Stimulated activated CD8-positive, alpha-beta memory T cell treated with anti-CD3 and anti-CD28 coated beads, Interleukin-7, amount 100 ng/mL, for 4 hours (primary cell): ENCODE measurements around the gene ITGB5.
"Not testable (repeated sequence)": the region's sequence is repeated elsewhere in the genome, so short reads cannot be mapped to it uniquely, and the experiment has no call there.

Source experiments
- DNase-seq, 2 donors: peaks; one replicate each; pipeline ENCODE4 v3.0.0-alpha.2; 2020; ENCODE audit warnings: low read depth in 2 of 2

Gene ITGB5

DNA sequence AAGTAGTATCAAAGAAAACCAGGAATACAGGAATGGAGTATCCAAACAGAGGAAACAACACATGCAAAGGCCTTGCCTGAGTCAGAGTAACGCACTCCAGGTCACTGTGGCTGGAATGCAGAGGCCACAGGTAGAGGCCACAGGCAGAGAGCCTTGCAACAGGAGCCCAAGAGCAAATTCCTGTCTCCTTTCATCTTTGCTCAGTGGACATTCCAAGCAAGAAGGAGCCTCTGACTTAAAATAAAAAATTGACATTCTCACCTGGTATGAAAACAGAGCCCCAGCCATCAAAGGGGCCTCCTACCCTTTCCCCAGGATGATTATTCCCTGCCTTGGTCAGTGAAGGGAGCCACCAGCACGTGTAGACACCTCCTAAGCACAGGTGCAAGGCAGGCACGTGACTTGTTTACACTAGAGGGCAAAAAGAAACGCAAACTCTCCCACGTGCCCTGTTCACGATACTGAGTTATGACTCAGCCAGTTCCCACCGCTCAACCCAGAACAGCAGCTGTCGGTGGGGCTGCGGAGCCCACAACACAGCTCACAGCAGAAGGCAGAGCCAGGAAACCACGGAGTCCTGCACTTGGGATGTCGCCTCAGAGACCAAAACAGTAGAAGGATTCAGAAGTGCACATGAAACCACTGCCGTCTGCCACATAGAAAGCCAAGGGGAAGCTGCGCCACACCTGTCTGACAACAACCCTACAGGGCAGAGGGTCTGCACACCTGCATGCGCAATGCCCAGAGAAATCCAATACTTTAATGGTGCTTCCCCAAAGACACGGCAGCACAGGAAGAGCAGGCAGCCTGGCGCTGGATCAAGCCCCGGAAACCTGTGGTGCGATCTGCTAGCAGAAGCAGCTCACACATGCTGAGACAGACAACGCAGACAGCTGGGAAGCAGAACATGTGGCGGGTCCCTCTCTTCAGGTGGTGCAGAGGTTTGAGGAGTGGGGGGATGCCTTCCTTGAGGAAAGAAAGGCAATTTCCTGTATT, 52.1 kb downstream of the ITGB5 start:
- DNase-seq: peak; percentile 27 to 31

DNA sequence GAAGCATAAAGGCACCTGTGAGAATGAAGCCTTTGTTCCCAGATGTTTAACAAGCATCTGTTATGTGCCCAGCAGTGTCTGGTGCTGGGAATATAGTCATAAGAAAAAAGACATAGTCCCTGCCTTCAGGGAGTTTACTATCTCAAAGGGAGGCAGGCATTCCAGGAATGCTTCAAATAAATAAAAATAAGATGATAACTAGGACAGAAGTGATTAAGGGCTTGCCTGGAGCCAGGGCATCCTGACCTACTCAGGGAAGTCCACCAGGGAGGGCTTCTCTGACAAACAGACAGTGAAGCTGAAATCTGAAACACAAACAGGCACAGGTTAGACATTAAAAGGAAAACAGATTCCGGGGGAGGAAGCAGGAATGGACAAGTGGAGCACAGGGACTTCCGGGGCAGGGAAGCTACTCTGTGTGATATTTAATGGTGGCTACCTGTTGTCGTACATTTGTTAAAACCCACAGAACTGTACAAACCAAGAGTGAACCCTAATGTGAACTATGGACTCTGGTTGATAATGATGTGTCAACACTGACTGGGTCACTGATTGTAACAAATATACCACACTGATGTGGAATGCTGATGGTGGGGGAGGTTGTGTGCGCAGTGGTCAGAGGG, 53.3 kb downstream of the ITGB5 start:
- no peak for DNase-seq

DNA sequence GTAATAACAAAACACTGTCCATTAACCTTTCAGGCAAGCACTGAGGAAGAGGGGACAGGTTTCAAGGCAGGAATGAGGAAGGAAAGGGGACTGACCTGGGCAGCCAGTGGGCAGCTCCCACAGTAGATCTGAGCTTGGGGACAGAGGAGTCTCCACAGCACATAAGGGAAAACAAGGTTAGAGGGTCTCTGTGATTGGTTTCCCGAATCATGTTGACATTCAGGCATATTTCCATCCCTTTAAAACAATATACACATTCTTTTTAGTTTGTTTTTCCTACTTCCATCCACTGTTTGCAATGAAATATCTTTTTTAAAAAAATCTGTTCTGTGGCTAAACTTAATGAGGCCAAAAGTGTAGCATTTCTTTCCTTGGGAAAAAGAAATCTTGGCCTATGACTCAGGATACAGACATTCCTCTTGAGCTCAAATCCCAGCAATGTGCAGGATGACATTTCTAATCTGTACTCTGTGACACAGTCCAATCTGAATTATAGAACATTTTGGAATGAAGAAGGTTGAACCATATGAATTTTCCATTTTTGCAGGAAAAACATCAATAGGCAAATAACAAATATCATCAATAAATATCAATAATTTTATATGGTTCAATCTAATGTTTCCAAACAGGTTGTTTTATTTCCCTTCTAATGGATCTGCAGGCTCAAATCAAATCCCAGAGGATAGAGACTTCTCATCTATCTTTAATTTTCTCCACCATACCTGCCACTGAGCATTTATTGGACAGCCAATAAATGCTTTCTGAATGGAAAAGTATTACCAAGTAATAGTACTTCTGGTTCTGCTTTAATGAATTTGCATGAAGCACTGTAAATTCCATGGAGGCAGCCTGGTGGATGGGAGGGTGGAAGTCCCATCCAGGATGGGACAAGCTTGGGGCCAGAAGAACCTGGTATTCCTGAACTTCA, 54.1 kb downstream of the ITGB5 start:
- no peak for DNase-seq

DNA sequence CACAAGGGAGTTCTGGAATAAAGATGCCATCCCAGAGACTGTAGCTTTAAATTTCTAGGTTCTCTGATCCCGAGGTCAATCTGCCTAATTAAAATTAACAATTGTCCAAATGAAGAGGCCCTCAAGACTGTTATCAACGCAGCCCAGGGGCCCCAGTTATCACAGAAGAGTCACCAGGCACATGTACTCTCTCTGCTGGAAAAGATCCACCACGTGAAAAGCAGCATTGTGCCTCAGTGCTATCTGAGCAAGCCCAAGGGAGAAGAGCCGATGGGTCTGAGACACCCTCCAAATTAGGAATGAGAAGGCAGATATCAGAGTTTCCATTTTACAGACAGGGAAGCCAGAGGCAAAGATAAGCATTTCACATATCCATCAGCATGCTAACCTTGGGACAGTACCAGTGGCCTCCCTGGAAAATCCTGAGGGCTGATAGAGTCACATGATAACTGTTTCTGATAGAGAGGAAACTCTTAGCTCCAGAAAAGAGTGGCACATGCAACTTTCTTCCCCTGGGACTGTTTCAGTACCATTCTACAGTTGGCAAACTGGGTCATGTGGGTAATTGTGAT, 55.5 kb downstream of the ITGB5 start:
- DNase-seq: no peak

DNA sequence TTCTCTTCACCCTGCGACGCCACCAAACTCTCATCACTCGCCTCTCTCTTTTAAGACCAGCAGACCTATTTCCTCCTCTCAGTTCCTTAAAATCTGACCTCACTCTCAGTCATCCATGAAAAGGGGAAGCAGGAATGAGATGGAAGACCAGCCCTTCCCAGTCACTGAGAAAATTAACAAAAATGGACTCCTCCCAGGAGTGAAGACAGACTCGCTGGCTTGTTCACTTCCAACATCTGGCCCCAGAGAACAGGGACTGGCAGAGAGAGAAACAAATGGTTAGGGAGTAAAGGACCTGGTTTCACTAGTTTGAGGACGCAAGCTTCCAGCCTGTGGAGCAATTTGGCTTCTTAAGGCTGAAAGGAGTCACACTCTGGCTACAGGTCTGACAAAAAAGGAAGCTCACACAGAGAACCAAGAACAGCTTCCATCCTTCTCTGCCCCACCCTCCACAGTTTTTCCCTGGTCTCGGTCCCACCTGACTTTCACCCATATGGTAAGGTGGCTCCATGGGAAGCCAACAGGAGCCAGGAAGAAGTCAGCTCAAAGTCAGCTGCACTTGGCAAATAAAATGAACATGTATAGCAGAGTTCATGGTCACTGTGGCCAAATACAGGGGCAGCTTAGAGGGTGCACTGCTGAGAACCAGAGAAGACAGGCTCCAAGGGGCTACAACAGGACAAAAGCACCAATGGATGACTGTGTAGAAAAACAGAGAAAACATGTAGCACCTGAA, 57.2 kb downstream of the ITGB5 start:
- no peak for DNase-seq

DNA sequence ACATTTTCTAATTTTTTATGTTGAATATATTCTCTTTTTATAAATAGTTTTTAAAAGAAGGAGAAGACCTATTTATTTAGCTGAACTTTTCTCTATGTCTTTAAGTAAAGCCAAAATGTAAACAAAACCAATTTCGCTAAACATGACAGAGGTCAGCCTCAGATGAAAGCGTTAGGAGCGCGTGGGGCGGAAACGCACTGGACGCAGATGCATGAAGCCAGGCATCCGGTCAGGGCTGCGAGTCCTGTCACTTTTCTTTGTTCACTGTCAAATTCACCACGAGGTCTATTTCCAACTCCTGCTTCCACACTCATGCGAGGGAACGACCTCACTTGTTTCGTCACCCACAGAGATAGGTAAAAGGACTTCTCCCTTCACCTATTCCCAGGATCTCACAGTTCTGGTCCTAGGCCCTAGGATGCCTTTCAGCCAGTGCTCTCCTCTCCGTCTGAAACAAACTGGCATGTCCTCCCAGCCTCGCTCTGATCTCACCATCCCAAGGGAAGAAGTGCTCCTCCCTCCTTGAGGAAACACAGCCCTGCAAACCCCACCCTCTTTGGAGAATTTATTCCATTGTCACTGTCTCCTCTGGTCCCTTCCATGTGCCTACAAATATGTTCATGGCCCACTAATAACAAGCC, 57.9 kb downstream of the ITGB5 start:
- DNase-seq: no peak

DNA sequence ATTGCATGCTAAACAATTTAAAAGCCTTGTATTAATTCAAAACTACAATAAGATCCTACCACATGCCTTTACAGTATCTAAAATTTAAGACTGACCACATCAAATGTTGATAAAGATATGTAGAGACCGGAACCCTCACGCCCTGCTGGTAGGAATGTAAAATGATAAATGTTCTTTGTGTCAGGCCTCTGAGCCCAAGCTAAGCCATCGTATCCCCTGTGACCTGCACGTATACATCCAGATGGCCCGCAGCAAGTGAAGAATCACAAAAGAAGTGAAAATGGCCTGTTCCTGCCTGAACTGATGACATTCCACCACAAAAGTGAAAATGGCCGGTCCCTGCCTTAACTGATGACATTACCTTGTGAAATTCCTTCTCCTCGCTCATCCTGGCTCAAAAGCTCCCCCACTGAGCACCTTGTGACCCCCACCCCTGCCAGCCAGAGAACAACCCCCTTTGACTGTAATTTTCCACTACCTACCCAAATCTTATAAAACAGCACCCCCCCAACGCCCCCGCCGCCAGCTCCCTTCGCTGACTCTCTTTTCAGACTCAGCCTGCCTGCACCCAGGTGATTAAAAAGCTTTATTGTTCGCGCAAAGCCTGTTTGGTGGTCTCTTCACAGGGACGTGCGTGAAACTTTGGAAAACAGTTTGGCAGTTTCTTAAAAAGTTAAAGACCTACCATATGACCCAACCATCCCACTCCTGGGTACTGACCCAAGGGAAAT, 59.5 kb downstream of the ITGB5 start:
- DNase-seq: not testable (repeated sequence)

DNA sequence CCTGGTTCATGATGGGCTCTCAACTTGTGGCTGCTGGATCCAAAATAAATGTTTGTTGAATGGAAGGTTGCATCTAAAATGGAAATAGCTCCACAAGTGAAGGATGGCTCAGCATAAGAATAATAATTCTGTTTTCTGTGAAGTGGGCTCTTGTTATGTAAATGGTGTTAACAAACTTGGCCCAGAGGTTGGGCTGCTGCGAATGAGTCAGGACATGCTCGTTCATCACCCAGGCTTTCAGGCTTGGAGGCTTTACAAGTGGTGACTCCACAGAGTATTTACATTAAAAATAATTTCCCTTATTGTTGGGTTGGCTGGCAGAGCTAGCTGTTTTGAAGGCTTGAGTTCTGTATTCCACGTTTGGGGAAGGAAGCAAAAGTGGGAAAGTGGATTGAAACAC, 60.5 kb downstream of the ITGB5 start:
- no peak for DNase-seq

DNA sequence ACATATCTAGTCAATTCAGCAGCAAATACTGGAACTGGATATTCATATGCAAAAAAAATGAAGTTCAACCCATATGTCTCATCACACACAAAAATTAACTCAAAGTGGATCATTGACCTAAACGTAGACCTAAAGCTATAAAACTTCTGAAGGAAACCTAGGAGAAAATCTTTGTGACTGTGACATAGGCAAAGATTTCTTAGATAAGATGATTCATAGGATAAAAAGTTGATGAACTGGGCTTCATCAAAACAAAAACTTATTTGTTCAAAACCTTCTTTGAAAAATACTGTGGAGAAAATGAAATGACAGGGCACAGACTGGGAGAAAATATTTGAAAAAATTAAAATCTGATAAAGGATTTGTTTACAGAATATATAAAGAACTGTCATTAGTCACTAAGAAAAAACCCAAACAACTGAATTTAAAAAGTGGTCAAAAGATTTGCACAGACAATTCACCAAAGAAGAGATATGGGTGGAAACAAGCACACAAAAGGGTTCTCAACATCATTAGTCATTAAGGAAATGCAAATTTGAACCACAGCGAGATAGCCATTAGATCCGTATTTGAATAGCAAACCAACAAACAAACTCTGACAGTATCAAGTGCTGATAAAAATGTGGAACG, 62.8 kb downstream of the ITGB5 start:
- DNase-seq: no peak

DNA sequence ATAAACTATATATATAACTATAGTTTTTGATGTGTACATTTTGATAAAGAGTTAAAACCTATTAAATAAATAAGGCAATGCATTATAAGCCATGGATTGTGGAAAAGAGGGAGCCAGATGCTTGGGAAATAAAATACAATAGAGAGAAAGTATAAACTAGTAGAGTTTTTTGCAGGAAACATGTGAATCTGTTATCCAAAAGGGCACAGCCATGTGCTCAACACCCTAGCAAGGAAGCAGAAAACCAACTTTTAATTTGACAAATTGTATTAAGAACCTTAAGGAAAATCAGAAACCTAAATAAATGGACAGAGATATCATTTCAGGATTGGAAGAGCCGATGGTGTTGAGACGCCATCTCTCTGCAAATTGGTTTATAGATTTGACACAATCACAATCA, 63.5 kb downstream of the ITGB5 start:
- DNase-seq: no peak

DNA sequence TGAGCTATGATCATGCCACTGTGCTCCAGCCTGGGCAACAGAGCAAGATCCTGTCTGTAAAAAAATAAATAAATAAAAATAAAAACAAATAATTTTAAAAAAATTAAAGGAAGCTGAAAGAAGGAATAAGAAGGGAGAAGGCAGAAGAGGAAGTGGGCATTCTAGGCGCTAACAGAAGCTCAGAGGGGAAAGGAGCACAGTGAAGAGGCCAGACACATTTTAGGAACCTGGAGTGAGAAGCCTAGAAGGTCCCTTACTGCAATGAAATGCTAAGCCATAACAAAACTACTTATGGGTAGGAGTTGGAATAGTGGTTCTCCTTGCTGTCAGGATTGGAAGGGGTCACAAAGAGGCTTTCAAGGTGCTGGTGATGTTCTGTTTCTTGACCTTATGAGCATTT, 64.0 kb downstream of the ITGB5 start:
- no peak for DNase-seq

DNA sequence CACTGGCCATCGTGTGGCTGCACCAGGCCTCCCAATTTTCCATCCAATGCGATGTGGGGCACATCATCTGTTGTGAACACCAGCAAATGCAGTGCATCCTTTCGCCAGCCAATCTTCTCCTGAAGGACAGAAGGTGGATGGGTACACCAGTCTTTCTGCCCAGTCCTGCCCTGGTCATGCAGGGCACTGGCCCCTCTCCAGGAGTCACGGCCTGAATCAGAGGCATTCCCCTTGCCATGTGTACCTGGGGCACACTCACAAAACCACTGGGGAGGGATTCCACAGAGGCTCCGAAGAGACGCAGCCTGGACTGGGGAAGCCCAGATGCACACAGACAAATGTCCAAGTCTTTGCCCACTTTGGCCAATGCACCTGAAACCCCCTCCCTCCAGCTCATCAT, 65.8 kb downstream of the ITGB5 start:
- no peak for DNase-seq

DNA sequence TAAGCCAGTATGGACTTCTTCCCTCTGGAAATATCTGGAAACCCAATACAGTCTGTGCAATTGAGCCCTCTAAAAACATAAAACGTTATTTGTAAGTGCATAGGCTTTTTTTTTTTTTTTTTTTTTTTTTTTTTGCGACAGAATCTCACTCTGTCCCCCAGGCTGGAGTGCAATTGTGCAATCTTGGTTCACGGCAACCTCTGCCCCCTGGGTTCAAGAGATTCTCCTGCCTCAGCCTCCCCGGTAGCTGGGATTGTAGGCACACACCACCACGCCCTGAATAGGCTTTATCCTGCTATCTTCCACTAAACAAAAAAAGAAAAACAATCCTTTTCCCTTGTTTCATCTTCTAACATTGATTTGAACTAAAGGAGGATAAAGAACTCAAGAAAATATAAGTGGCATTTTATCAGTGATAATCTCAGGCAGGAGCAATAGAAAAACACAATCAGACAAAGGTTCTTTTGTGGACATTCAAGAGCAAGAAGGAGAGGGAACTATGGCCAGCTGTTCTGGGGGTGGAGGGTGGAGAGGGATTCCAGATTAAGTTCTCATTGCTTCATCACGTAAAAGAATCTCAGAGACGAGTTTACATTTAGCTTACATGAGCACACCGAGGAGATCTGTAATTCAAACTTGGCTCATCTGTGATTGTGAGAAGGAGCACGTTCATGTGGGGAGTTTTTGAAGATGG, 68.6 kb downstream of the ITGB5 start:
- DNase-seq: no peak

DNA sequence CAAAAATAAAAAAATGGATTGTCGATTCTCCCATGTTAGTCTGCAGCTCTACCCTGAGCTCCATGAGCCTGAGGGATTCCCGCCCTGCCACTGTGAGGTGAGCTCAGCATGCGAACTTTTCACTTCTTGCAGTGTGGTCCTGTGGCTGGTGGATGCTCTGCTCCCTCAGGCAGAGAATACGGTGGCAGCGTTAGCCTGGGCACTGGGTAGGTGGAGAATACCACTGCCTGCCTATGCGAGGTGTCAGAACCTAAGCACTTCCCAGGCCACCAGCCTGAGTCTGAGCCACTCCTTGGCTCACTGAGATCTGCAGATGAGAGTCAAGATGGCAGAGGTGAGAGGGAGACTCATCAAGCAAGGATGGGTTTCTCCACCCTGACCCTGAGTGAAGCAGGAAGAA, 70.1 kb downstream of the ITGB5 start:
- no peak for DNase-seq

DNA sequence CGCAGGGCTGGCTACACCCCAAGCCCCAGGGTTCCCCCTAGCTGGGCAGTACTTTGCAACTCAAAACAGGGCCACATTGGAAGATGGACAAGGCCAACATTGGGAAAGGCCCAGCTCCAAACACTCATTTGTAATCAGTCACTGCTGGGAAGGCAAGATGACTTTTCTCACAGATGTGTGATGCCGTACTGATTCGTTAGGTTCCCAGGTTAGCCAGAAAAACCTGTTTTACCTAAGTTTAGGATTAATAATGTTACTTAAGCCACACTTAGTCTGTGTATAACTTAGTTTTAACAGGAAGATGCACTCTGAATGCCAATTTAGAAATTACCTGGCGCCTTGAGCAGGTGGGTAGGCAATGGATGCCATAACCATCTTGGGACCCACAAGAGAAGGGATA, 71.0 kb downstream of the ITGB5 start:
- no peak for DNase-seq

DNA sequence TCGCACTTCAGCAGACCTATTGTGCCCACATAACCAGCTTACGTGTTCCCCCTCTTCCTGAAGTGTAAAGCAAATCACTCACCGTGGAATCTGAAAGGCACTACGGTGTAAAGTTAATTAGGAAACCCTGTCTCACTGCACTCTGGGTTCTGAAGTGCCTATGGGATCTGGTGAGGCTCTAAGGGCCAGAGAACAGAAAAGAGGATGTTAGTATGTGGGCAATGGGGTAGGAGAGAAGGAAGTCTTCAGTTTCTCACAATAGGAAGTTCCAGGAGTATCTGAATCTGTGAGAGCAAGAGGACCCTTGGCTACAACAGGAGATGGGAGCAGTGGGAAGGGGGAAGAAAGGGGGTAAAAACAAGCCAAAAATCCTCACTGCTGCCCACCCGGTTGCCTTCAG, 71.4 kb downstream of the ITGB5 start:
- no peak for DNase-seq

DNA sequence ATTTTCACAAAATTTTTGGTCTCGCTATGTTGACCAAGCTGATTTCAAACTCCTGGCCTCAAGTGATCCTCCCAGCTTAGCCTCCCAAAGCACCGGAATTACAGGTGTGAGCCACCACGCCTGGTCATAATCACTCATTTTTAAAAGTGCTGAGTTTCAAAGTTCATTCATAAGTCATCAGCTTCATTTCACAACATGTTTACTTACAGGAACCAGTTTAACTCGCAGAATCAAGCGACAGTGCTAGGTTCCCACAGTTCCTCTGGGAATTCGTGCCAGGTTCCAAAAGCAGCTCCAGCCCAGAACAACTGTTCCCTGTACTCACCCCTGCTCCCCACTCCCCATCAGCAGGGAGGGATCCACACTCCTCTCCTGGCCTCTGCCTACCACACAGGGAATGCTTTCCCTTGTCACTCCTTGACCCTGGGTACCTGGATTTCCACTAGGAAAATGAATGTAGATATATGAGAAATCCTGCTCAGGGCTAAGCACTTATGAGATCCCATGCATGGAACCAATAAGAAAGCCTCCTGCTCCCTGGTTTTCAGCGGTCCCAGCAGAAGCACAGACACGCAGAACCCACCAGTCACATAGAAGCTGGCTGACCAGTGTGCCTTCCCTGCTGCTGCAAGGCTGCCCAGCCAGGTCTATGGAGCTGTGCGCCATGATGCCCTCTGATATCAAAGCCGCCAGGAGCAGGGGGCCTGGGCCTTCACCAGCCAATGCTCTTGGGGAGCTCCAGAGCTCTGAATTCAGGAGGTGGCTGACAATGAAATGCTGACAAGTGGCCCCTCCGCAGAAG, 72.3 kb downstream of the ITGB5 start:
- DNase-seq: no peak

DNA sequence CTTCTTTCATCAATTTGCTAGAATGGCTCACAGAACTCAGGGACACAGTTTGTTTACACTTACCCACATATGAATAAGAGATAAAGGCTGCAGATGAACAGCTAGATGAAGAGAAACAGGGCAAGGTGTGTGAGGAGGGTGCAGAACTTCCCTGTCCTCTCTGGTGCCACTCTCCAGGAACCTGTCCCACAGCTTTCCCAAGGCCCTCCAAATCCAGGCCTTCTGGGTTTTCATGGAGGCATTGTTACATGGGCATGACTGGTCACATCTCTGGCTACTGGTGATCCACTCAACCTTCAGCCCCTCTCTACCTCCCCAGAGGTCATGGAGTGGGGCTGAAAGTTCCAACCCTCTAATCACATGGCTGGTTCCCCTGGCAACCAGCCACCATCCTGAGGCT, 73.6 kb downstream of the ITGB5 start:
- DNase-seq: no peak
